ENCODE results near the gene FGF19. TPM values are rescaled to one million over a fixed set of nuclear protein-coding genes. Genes with fewer than 3 reads are reported as not detected.

FGF19 gene
- polyA plus RNA-seq = not detected

GRCh38 chr11:69703768-69704507 is at the start of gene FGF19:
Gene FGF19, minus strand, starts transcription at chr11:69704022. Its CDS starts 146 bp downstream, at chr11:69703876.
- Histone ChIP-seq H3K9me3 (ENCODE audit: control insufficient read depth in 2 of 2, insufficient read depth in 1 of 2, low read depth in 1 of 2, low read length in 1 of 2) (peaks cover 0 to 2% of the 10 kb centered on the region in 2 donors), H3K27ac (ENCODE audit: low read depth in 2 of 2, low read length in 1 of 2) (no peak within 1 kb of the TSS), H3K4me1 (ENCODE audit: control insufficient read depth in 2 of 2, insufficient read depth in 2 of 2, low read length in 1 of 2) (peaks cover 9 to 10% of the 10 kb centered on the region in 2 donors), H3K36me3 (ENCODE audit: control insufficient read depth in 2 of 2, insufficient read depth in 2 of 2, low read length in 1 of 2) (no peaks in the 10 kb centered on the region), H3K27me3 (ENCODE audit: control insufficient read depth in 1 of 2, insufficient read depth in 2 of 2, low read length in 2 of 2) (peaks cover 5 to 21% of the 10 kb centered on the region in 2 donors), H3K4me3 (ENCODE audit: low read depth in 1 of 2, low read length in 2 of 2) (peak within 1 kb of the TSS in 1 of 2 donors; percentile 0)
- WGBS, 2 donors = 1 to 2% methylated on average over 54 to 67 of the region's 67 CpGs

DNA sequence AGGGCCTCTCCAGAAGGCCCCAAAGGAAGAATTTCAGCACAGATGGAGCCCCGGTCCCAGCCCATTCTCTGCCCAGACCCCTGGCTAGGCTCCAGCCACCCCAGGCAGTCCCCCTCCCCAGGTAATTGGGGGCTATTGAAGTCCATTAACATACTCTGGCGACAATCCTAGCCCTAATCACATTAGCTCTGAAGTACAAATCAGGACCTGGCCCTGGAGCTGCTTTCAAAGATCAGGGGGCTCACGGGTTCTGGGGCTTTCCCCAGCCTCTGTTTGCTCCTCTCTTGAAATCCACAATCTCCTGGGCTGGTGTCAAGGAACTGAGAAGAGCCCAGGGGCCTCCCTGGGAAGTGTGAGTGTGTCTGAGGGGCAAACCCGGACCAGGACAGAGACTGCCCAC is 49.1 kb upstream of the FGF19 start:
- Histone ChIP-seq H3K4me3 (ENCODE audit: low read depth in 1 of 2, low read length in 2 of 2) (no peak overlapping the region), H3K27me3 (ENCODE audit: control insufficient read depth in 1 of 2, insufficient read depth in 2 of 2, low read length in 2 of 2) (no peaks in the 10 kb centered on the region), H3K36me3 (ENCODE audit: control insufficient read depth in 2 of 2, insufficient read depth in 2 of 2, low read length in 1 of 2) (no peaks in the 10 kb centered on the region), H3K9me3 (ENCODE audit: control insufficient read depth in 2 of 2, insufficient read depth in 1 of 2, low read depth in 1 of 2, low read length in 1 of 2) (no peaks in the 10 kb centered on the region), H3K4me1 (ENCODE audit: control insufficient read depth in 2 of 2, insufficient read depth in 2 of 2, low read length in 1 of 2) (no peaks in the 10 kb centered on the region), H3K27ac (ENCODE audit: low read depth in 2 of 2, low read length in 1 of 2) (no peak overlapping the region)
- 22 to 25% methylated on average over 4 of the region's 4 CpGs for WGBS, 2 donors

GRCh38 chr11:69750875-69751597 is 47.2 kb upstream of the FGF19 start:
- WGBS, 2 donors = 62 to 68% methylated on average over 11 of the region's 11 CpGs
- Histone ChIP-seq H3K27me3 (ENCODE audit: control insufficient read depth in 1 of 2, insufficient read depth in 2 of 2, low read length in 2 of 2) (peaks cover 0 to 5% of the 10 kb centered on the region in 2 donors), H3K4me1 (ENCODE audit: control insufficient read depth in 2 of 2, insufficient read depth in 2 of 2, low read length in 1 of 2) (no peaks in the 10 kb centered on the region)

DNA sequence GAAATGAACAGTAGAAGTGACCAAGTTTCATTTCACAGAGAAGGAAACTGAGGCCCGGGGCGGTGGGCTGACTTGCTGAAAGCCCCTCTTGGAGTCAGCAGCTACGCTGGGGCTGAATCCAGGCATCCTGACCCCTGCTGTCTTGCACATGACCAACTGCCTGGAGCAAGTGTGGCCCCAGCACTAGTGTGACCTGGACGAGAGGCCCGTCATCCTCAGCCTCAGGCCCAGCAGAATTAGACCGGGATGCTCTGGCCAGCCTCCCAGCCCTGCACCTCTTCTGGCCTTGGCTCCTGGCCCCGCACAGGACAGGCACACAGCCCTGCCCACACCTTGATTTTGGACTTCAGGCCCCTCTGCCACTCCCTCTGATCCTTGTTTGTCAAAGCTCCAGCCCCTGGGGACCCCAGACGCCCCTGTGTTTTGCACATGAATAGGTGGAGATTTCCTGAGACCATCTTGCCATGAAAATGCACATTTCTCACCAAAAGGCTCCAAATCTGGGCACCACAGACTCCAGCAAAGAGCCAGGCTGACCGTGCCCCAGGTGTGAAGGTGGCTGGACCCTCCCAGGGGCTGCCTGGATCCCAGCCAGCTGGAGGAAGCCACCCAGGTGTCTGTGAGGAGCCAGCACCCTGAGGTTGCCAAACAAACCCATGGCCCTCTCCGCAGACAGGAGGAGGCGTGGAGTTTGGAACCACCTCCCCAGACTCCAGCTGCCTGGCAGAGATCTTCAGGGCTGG is 46.5 kb upstream of the FGF19 start:
- Histone ChIP-seq H3K27me3 (ENCODE audit: control insufficient read depth in 1 of 2, insufficient read depth in 2 of 2, low read length in 2 of 2) (peaks cover 0 to 5% of the 10 kb centered on the region in 2 donors), H3K36me3 (ENCODE audit: control insufficient read depth in 2 of 2, insufficient read depth in 2 of 2, low read length in 1 of 2) (no peaks in the 10 kb centered on the region), H3K9me3 (ENCODE audit: control insufficient read depth in 2 of 2, insufficient read depth in 1 of 2, low read depth in 1 of 2, low read length in 1 of 2) (no peaks in the 10 kb centered on the region), H3K4me3 (ENCODE audit: low read depth in 1 of 2, low read length in 2 of 2) (no peak overlapping the region), H3K4me1 (ENCODE audit: control insufficient read depth in 2 of 2, insufficient read depth in 2 of 2, low read length in 1 of 2) (no peaks in the 10 kb centered on the region), H3K27ac (ENCODE audit: low read depth in 2 of 2, low read length in 1 of 2) (no peak overlapping the region)
- 62 to 63% methylated on average over 10 to 11 of the region's 11 CpGs for WGBS, 2 donors

More at GRCh38 chr11:69750875-69751597, 47.2 kb upstream of the FGF19 start:
- H3K36me3 ChIP-seq (ENCODE audit: control insufficient read depth in 2 of 2, insufficient read depth in 2 of 2, low read length in 1 of 2) = no peaks in the 10 kb centered on the region
- no peaks in the 10 kb centered on the region for H3K9me3 ChIP-seq (ENCODE audit: control insufficient read depth in 2 of 2, insufficient read depth in 1 of 2, low read depth in 1 of 2, low read length in 1 of 2)
- no peak overlapping the region for H3K4me3 ChIP-seq (ENCODE audit: low read depth in 1 of 2, low read length in 2 of 2)
- H3K27ac ChIP-seq (ENCODE audit: low read depth in 2 of 2, low read length in 1 of 2) = no peak overlapping the region

- Histone ChIP-seq H3K27ac (ENCODE audit: low read depth in 2 of 2, low read length in 1 of 2) (no peak overlapping the region), H3K4me1 (ENCODE audit: control insufficient read depth in 2 of 2, insufficient read depth in 2 of 2, low read length in 1 of 2) (no peaks in the 10 kb centered on the region), H3K9me3 (ENCODE audit: control insufficient read depth in 2 of 2, insufficient read depth in 1 of 2, low read depth in 1 of 2, low read length in 1 of 2) (no peaks in the 10 kb centered on the region), H3K27me3 (ENCODE audit: control insufficient read depth in 1 of 2, insufficient read depth in 2 of 2, low read length in 2 of 2) (peaks cover 0 to 5% of the 10 kb centered on the region in 2 donors), H3K4me3 (ENCODE audit: low read depth in 1 of 2, low read length in 2 of 2) (no peak overlapping the region), H3K36me3 (ENCODE audit: control insufficient read depth in 2 of 2, insufficient read depth in 2 of 2, low read length in 1 of 2) (no peaks in the 10 kb centered on the region)
- WGBS, 2 donors = 79 to 85% methylated on average over 11 of the region's 11 CpGs
Observed at GRCh38 chr11:69748637-69749036, 44.8 kb upstream of the FGF19 start.

- WGBS, 2 donors = 52 to 57% methylated on average over 29 of the region's 29 CpGs
- Histone ChIP-seq H3K4me3 (ENCODE audit: low read depth in 1 of 2, low read length in 2 of 2) (no peak overlapping the region), H3K9me3 (ENCODE audit: control insufficient read depth in 2 of 2, insufficient read depth in 1 of 2, low read depth in 1 of 2, low read length in 1 of 2) (no peaks in the 10 kb centered on the region), H3K4me1 (ENCODE audit: control insufficient read depth in 2 of 2, insufficient read depth in 2 of 2, low read length in 1 of 2) (no peaks in the 10 kb centered on the region), H3K27me3 (ENCODE audit: control insufficient read depth in 1 of 2, insufficient read depth in 2 of 2, low read length in 2 of 2) (peaks cover 0 to 5% of the 10 kb centered on the region in 2 donors), H3K36me3 (ENCODE audit: control insufficient read depth in 2 of 2, insufficient read depth in 2 of 2, low read length in 1 of 2) (no peaks in the 10 kb centered on the region), H3K27ac (ENCODE audit: low read depth in 2 of 2, low read length in 1 of 2) (no peak overlapping the region)
Observed at GRCh38 chr11:69746752-69747742, 43.2 kb upstream of the FGF19 start.

DNA sequence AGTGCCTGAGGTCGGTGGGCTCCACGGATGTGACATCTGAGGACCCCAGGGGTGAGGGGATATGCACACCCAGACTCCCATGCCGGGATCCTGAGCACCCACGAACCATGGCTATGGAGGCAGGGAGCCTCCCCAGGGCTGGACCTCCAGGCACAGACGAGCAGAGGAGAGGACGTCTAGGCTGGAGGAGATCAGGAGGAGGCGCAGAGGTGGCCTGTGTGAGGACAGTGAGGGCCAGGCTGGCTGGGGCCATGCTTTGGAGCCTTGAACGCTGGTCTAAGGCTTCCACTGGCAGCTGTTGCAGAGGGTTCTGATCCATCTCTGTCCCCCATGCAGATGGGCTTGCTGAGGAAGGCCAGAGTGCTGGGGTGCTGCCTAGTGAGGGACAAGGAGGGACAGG is 42.3 kb upstream of the FGF19 start:
- no peaks in the 10 kb centered on the region for H3K36me3 ChIP-seq (ENCODE audit: control insufficient read depth in 2 of 2, insufficient read depth in 2 of 2, low read length in 1 of 2)
- WGBS, 2 donors = 71 to 73% methylated on average over 8 of the region's 8 CpGs
- no peaks in the 10 kb centered on the region for H3K4me1 ChIP-seq (ENCODE audit: control insufficient read depth in 2 of 2, insufficient read depth in 2 of 2, low read length in 1 of 2)
- no peaks in the 10 kb centered on the region for H3K9me3 ChIP-seq (ENCODE audit: control insufficient read depth in 2 of 2, insufficient read depth in 1 of 2, low read depth in 1 of 2, low read length in 1 of 2)
- H3K27me3 ChIP-seq (ENCODE audit: control insufficient read depth in 1 of 2, insufficient read depth in 2 of 2, low read length in 2 of 2) = peaks cover 0 to 5% of the 10 kb centered on the region in 2 donors
- no peak overlapping the region for H3K4me3 ChIP-seq (ENCODE audit: low read depth in 1 of 2, low read length in 2 of 2)
- no peak overlapping the region for H3K27ac ChIP-seq (ENCODE audit: low read depth in 2 of 2, low read length in 1 of 2)

GRCh38 chr11:69745201-69745600 is 41.4 kb upstream of the FGF19 start:
- peaks cover 0 to 5% of the 10 kb centered on the region in 2 donors for H3K27me3 ChIP-seq (ENCODE audit: control insufficient read depth in 1 of 2, insufficient read depth in 2 of 2, low read length in 2 of 2)
- WGBS, 2 donors = 72 to 80% methylated on average over 10 of the region's 10 CpGs

More at GRCh38 chr11:69745201-69745600, 41.4 kb upstream of the FGF19 start:
- Histone ChIP-seq H3K27ac (ENCODE audit: low read depth in 2 of 2, low read length in 1 of 2) (no peak overlapping the region), H3K4me3 (ENCODE audit: low read depth in 1 of 2, low read length in 2 of 2) (no peak overlapping the region), H3K9me3 (ENCODE audit: control insufficient read depth in 2 of 2, insufficient read depth in 1 of 2, low read depth in 1 of 2, low read length in 1 of 2) (no peaks in the 10 kb centered on the region), H3K4me1 (ENCODE audit: control insufficient read depth in 2 of 2, insufficient read depth in 2 of 2, low read length in 1 of 2) (no peaks in the 10 kb centered on the region), H3K36me3 (ENCODE audit: control insufficient read depth in 2 of 2, insufficient read depth in 2 of 2, low read length in 1 of 2) (no peaks in the 10 kb centered on the region)

All from esophagus (tissue), 2 donors.